ENCODE results near the gene RDH5.

The RDH5 gene

GRCh38 chr12:55712700-55713415 lies 7.3 kb upstream of the RDH5 start:
- DNase-seq (ENCODE audit: low read depth in 1 of 2, low spot score in 1 of 2): no peak

DNA sequence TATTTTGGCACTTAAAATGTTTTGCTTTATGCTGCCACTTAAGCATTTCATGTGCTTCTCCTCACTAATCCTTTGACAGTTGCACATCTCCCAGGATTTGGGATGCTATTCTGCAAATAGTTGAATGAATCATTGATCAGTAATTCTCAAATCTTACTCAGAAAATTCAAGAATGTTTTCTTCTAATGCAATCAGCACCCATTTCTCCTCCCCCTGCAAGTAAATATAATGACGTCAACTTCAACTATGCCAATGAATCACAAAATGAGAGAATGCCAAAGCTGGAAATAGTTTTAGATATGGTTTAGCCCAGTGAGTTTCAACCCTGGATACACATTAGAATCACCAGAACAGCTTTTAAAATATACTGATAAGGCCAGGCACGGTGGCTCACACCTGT lies 6.5 kb upstream of the RDH5 start:
- DNase-seq (ENCODE audit: low read depth in 1 of 2, low spot score in 1 of 2): no peak

- no peak for DNase-seq (ENCODE audit: low read depth in 1 of 2, low spot score in 1 of 2)
Observed at GRCh38 chr12:55715169-55715764, 4.9 kb upstream of the RDH5 start.

- peak; percentile 90 to 91 for DNase-seq (ENCODE audit: low read depth in 1 of 2, low spot score in 1 of 2)
Observed at GRCh38 chr12:55715833-55716581, 4.2 kb upstream of the RDH5 start, which contains the start of gene BLOC1S1. BLOC1S1 (plus strand) TSS chr12:55716046; CDS start chr12:55716052, 6 bp downstream.

DNA sequence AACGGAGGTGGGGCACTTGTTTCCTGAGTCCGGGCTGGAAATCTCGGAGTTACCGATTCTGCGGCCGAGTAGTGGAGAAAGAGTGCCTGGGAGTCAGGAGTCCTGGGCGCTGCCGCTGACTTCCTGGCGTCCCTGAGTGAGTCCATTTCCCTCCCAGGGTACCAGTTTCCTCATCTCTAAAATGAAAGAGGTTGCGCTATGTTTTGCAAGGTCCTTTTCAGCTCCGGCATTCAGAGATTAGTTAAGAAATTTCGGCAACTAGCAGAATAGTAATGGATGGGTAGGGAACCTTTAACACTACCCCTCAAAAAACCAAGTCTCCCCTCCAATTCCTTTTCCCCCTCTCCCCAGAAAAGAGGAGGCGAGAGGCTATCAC lies 3.6 kb upstream of the RDH5 start:
- DNase-seq (ENCODE audit: low read depth in 1 of 2, low spot score in 1 of 2): no peak

- DNase-seq (ENCODE audit: low read depth in 1 of 2, low spot score in 1 of 2): no peak
Observed at GRCh38 chr12:55717011-55718007, 2.9 kb upstream of the RDH5 start.

DNA sequence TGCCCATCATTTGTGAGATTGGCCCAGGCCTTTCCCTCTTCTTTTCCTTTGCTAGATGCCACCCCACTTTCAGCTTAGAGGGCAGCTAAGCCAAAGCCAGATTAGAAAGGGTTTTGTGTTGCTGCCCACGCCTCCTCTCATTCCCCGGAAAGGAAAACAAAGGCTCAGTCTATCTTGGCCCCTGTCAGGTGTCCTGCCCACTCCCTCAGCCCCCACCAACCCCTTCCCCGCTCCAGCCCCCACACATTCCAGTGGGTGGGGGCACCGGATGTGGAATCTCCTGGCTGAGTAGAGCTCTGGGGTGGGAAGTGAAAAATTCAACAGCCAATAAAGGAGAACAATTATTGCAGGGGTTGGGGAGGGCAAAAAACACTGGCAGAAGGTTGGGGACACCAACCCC lies 2.2 kb upstream of the RDH5 start:
- DNase-seq (ENCODE audit: low read depth in 1 of 2, low spot score in 1 of 2): no peak

- DNase-seq (ENCODE audit: low read depth in 1 of 2, low spot score in 1 of 2): no peak
Observed at GRCh38 chr12:55718624-55719275, 1.4 kb upstream of the RDH5 start.

- DNase-seq (ENCODE audit: low read depth in 1 of 2, low spot score in 1 of 2): no peak
Observed at GRCh38 chr12:55719371-55719770, 822 bp upstream of the RDH5 start.

GRCh38 chr12:55720894-55721444 lies 776 bp downstream of the RDH5 start:
- no peak for DNase-seq (ENCODE audit: low read depth in 1 of 2, low spot score in 1 of 2)

- no peak for DNase-seq (ENCODE audit: low read depth in 1 of 2, low spot score in 1 of 2)
Observed at GRCh38 chr12:55721601-55722213, 1.5 kb downstream of the RDH5 start.

GRCh38 chr12:55722948-55723347 lies 2.8 kb downstream of the RDH5 start:
- DNase-seq (ENCODE audit: low read depth in 1 of 2, low spot score in 1 of 2): no peak

DNA sequence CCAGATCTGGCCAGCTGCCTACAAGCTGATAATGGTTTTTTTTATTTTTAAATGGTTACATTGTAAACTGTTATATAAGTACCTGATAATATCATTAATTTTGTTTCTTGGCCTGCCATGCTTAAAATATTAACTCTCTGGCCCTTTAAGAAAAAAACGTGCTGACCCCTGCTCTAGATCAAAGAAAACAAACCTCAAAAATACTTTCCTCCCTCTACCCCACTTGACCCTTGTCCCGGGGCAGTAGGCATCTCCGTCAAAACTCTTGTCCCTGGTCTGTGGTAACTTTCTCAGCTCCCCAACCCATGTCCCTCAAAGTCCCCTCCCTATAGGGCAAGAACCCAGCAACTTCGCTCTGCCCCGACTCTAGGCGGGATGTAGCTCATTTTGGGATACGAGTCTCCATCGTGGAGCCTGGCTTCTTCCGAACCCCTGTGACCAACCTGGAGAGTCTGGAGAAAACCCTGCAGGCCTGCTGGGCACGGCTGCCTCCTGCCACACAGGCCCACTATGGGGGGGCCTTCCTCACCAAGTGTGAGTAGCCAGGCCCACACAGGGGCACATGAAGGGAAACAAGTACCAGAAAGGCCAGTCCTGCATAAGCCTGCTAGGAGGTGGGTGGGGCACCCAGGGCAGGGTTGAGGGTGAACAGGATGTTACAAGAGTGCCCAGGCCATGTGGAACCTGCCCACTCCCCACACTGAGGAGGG lies 3.5 kb downstream of the RDH5 start:
- DNase-seq (ENCODE audit: low read depth in 1 of 2, low spot score in 1 of 2): no peak

DNA sequence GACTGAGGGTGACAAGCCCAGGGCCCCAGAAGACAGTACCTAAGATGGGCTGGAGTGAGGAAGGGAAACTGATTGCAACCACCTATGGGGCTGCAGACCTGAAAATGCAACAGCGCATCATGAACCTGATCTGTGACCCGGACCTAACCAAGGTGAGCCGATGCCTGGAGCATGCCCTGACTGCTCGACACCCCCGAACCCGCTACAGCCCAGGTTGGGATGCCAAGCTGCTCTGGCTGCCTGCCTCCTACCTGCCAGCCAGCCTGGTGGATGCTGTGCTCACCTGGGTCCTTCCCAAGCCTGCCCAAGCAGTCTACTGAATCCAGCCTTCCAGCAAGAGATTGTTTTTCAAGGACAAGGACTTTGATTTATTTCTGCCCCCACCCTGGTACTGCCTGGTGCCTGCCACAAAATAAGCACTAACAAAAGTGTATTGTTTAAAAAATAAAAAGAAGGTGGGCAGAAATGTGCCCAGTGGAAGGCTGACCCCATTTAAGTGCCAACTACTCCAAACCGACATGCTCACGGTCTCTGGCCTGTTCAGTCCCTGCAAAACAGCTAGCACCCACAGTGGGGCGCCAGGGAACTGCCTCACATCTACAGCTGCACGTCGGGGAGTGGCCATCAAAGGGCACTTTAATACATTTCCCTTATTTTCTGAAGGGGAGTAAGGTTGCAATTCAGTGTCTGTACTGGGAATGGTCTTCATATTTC lies 4.2 kb downstream of the RDH5 start:
- DNase-seq (ENCODE audit: low read depth in 1 of 2, low spot score in 1 of 2): no peak

DNA sequence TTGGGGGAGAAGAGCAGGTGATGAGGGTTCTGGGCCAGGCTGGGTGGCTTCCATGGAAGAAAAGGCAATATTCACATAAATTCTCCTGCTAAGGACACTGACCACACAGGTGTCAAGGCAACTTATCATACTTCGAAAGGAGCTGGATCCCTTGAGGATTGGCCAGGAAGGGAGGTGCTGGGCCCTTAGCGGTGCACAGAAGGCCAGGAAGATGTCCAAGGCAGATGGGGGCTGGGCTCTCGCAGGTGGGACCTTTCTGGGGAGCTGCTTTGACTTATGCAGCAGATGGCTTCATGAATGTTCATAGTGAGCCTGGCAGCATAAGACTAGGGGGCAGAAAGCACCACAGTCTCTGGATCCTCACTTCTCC lies 4.7 kb downstream of the RDH5 start:
- no peak for DNase-seq (ENCODE audit: low read depth in 1 of 2, low spot score in 1 of 2)

- DNase-seq (ENCODE audit: low read depth in 1 of 2, low spot score in 1 of 2): no peak
Observed at GRCh38 chr12:55725556-55725955, 5.4 kb downstream of the RDH5 start.

- no peak for DNase-seq (ENCODE audit: low read depth in 1 of 2, low spot score in 1 of 2)
Observed at GRCh38 chr12:55726971-55727370, 6.8 kb downstream of the RDH5 start.

DNA sequence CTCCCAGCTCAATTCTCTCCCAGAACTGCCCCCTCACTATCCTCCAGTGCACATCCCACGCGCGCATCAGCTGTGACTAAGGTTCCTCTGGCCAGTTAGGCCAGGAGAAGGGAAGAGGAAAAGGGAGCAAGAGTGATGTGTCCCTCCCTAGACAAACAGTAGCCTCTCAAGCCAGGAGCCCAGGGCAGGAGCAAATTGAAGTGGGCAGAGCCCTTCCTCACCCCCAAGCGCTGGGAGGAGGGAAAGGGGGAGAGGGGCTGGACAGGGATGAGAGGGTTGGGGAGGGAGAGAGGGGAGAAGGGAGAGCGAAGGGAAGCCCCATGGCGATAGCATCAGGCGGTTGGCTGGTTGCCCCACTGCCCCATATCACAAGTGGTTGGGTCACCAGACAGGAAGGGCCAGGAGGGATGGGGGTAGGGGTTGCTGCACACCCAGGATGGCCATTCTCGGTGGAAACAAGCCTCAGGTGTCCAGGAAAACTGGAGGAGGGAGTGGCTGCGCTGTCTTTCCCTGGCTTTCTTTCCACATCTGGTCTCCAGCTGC lies 7.5 kb downstream of the RDH5 start:
- no peak for DNase-seq (ENCODE audit: low read depth in 1 of 2, low spot score in 1 of 2)
